Stimulated activated CD4-positive, alpha-beta T cell treated with anti-CD3 and anti-CD28 coated beads, Interleukin-4, amount 100 ng/mL, for 1 hour (primary cell): Measurements from ENCODE around the gene ANKRD24.
"Not testable (repeated sequence)": the region's sequence is repeated elsewhere in the genome, so short reads cannot be mapped to it uniquely, and the experiment has no call there.

Experiments
- DNase-seq: peaks from one replicate; pipeline ENCODE4 v3.0.0-alpha.2; 2020

The ANKRD24 gene

GRCh38 chr19:4199699-4200293 is 17.3 kb downstream of the ANKRD24 start:
- no peak for DNase-seq

GRCh38 chr19:4200940-4201542 is 18.6 kb downstream of the ANKRD24 start:
- DNase-seq = no peak

GRCh38 chr19:4201798-4202197 is 19.3 kb downstream of the ANKRD24 start:
- DNase-seq = no peak

- DNase-seq = no peak
These were observed 24.5 kb downstream of the ANKRD24 start for GRCh38 chr19:4206818-4207484.

GRCh38 chr19:4208385-4209094 is 26.1 kb downstream of the ANKRD24 start:
- DNase-seq = no peak

- no peak for DNase-seq
These were observed 27.8 kb downstream of the ANKRD24 start for GRCh38 chr19:4210166-4210731.

GRCh38 chr19:4213116-4213515 is 30.6 kb downstream of the ANKRD24 start:
- no peak for DNase-seq

GRCh38 chr19:4215807-4216206 is 33.3 kb downstream of the ANKRD24 start:
- no peak for DNase-seq

- no peak for DNase-seq
These were observed 34.4 kb downstream of the ANKRD24 start for GRCh38 chr19:4216846-4217245.

GRCh38 chr19:4217429-4218264 is 35.2 kb downstream of the ANKRD24 start:
- DNase-seq = no peak

- DNase-seq = not testable (repeated sequence)
These were observed 36.0 kb downstream of the ANKRD24 start for GRCh38 chr19:4218523-4218922.

GRCh38 chr19:4220188-4220587 is 37.7 kb downstream of the ANKRD24 start:
- no peak for DNase-seq

GRCh38 chr19:4224470-4224869 is 42.0 kb downstream of the ANKRD24 start:
- DNase-seq = no peak

- no peak for DNase-seq
These were observed 43.4 kb downstream of the ANKRD24 start for GRCh38 chr19:4225885-4226284.

- no peak for DNase-seq
These were observed 45.3 kb downstream of the ANKRD24 start for GRCh38 chr19:4227771-4228170.

GRCh38 chr19:4228765-4229178 is 46.3 kb downstream of the ANKRD24 start:
- DNase-seq = no peak

GRCh38 chr19:4229179-4229931 is 46.9 kb downstream of the ANKRD24 start, which contains the start of gene EBI3:
Gene EBI3 (plus strand): TSS chr19:4229523. CDS start chr19:4229551, 28 bp downstream.
- peak; percentile 62 for DNase-seq

- DNase-seq = not testable (repeated sequence)
These were observed 47.7 kb downstream of the ANKRD24 start for GRCh38 chr19:4230237-4230636.

- not testable (repeated sequence) for DNase-seq
These were observed 49.0 kb downstream of the ANKRD24 start for GRCh38 chr19:4231521-4231920.

GRCh38 chr19:4232139-4232538 is 49.6 kb downstream of the ANKRD24 start:
- not testable (repeated sequence) for DNase-seq

GRCh38 chr19:4232614-4233281 is 50.3 kb downstream of the ANKRD24 start:
- DNase-seq = no peak
